BJ (cell line): ENCODE data around the gene SESN3. TPM values are rescaled to one million over a fixed set of nuclear protein-coding genes. Genes with fewer than 3 reads are reported as not detected.
A peak's percentile ranks its signal among the peaks of the same experiment; 100 is the strongest.
"Not testable (repeated sequence)": the region's sequence is repeated elsewhere in the genome, so short reads cannot be mapped to it uniquely, and the experiment has no call there.

Experiments used
- CTCF ChIA-PET: fragments of 350-600 bp; formaldehyde crosslinking; extraction: SDS; loops from one replicate; lab custom pipeline; 2021; ENCODE audit warnings: antibody characterized with exemption, inconsistent platforms; lab: Yijun Ruan, JAX
- POLR2A ChIA-PET: fragments of 300-600 bp; sonication (Branson Sonifier 250); formaldehyde crosslinking; extraction: SDS; loops from one replicate; lab custom pipeline; 2021; ENCODE audit warnings: antibody characterized with exemption; lab: Charles Lee
- DNase-seq: peaks from one replicate; pipeline ENCODE4 v3.0.0-alpha.2; 2011; ENCODE audit warnings: low read depth
- H3K27me3 ChIP-seq: 2 replicates; pipeline ENCODE4 v1.6.0; 2011; ENCODE audit warnings: low read length; ENCODE audit not compliant: control insufficient read depth, insufficient read depth
- H3K36me3 ChIP-seq: 2 replicates; pipeline ENCODE4 v1.5.1; 2011; ENCODE audit warnings: low read length; ENCODE audit not compliant: control insufficient read depth, insufficient read depth
- H3K4me3 ChIP-seq: 2 replicates; pipeline ENCODE4 v1.5.1; 2011; ENCODE audit warnings: low read depth, mild to moderate bottlenecking, control low read depth, low read length
- polyA plus RNA-seq: library from polyadenylated mRNA; depleted of rRNA; stranded (reverse); fragments of >200 nt; gene quantifications from 2 replicates; pipeline ENCODE4 v1.2.3, GENCODE V29; 2011
- TF ChIP-seq, protein P1 (sequence below): IDR thresholded peaks from 2 replicates; pipeline ENCODE4 v1.5.1; 2011; ENCODE audit warnings: low read depth, mild to moderate bottlenecking, control low read depth, inconsistent platforms, low read length, moderate library complexity; ENCODE audit not compliant: insufficient read depth

The SESN3 gene
- polyA plus RNA-seq, 1 experiment, result 0.31 TPM

DNA sequence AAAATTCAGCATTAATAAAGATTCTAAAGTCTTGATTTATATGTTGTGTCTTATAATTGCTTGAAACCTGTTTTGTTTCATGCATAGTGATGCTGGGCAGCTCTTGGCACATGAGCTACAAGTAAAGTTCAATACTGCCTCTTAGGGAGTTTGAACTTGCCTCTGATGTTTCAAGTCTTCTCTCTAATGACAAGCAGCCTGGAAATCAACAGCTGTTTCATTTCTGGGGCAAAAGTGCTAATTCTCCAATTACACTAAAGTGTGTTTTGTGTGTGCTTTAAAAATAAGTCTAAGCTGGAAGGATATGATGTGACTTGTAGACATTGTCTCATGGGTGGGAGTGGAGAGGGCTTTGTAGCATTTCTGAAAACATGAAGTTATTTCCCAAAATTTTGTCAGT is 23.7 kb upstream of the SESN3 start:
- H3K36me3 ChIP-seq, result no peaks in the 10 kb centered on the region
- H3K27me3 ChIP-seq, result 0 out of 2 replicates have a peak, but pooled peaks cover 3% of the 10 kb centered on the region
- POLR2A ChIA-PET, result no interaction called here
- no peak for DNase-seq
- no peak overlapping the region for H3K4me3 ChIP-seq
- CTCF ChIA-PET, result interaction anchor here (1.2 kb wide), 1 partner anchor 100 kb away, joined by 3 read pairs; no protein-coding TSS in a partner anchor
- TF ChIP-seq, protein P1, sequence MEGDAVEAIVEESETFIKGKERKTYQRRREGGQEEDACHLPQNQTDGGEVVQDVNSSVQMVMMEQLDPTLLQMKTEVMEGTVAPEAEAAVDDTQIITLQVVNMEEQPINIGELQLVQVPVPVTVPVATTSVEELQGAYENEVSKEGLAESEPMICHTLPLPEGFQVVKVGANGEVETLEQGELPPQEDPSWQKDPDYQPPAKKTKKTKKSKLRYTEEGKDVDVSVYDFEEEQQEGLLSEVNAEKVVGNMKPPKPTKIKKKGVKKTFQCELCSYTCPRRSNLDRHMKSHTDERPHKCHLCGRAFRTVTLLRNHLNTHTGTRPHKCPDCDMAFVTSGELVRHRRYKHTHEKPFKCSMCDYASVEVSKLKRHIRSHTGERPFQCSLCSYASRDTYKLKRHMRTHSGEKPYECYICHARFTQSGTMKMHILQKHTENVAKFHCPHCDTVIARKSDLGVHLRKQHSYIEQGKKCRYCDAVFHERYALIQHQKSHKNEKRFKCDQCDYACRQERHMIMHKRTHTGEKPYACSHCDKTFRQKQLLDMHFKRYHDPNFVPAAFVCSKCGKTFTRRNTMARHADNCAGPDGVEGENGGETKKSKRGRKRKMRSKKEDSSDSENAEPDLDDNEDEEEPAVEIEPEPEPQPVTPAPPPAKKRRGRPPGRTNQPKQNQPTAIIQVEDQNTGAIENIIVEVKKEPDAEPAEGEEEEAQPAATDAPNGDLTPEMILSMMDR, result no peak

DNA sequence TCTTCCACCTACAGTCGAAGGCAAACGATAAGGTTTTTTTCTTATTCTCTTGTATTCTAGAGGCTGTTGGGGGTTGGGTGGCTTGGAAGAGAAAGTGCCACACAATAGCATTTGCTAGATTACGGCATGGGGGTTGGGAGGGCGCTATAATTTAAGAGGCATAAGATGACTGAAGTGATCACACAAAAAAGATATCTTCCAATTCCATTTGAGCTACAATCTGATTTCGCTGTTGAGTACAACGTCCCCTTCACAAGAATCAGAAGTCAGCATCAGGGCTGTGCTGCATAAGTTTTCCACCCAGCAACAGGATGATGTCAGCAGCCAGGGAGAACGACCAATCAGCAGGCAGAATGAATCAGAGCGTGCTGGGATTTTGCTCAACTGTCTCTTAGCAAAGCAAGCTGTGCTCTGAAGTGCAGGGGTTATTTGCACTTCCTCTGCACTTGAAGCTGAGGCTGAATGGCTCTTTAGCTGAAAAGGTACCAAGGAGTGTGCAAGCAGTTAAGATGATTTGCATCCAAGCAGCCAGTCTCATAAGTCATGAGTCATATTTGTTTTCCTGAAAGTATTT is 23.2 kb upstream of the SESN3 start:
- TF ChIP-seq, protein P1, result no peak
- Histone ChIP-seq H3K27me3 (0 out of 2 replicates have a peak, but pooled peaks cover 3% of the 10 kb centered on the region), H3K36me3 (no peaks in the 10 kb centered on the region), H3K4me3 (peak overlapping the region; percentile 23; the same call in 1 of the 2 replicates)
- DNase-seq, result peak; percentile 30
- ChIA-PET POLR2A (no interaction called here), CTCF (interaction anchor here (1.2 kb wide), 1 partner anchor 99 kb away, joined by 3 read pairs; no protein-coding TSS in a partner anchor)

DNA sequence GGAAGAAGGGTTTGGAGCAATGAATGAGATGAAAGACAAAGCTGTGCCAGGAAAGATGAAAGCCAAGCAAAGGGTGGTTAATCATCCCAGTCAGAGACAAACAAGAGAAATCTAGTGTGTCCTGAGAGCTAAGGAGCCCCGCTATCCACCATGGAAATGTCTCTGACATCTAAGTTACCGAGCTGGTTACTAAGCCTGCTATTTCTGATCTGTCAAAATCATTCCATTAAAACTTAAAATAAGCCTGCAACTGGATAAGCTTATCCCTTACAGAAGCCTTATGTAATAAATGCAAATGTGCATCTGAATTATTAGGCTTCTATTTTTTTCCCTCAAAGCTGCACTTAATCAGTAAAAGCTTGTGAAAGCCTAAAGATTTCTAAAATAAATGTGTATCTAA is 22.1 kb upstream of the SESN3 start:
- POLR2A ChIA-PET, result no interaction called here
- H3K36me3 ChIP-seq, result no peaks in the 10 kb centered on the region
- no peak overlapping the region for H3K4me3 ChIP-seq
- TF ChIP-seq, protein P1, result no peak
- CTCF ChIA-PET, result interaction anchor here (0.6 kb wide), 1 partner anchor 455 kb away, joined by 3 read pairs; no protein-coding TSS in a partner anchor
- no peak for DNase-seq
- H3K27me3 ChIP-seq, result 0 out of 2 replicates have a peak, but pooled peaks cover 5% of the 10 kb centered on the region

DNA sequence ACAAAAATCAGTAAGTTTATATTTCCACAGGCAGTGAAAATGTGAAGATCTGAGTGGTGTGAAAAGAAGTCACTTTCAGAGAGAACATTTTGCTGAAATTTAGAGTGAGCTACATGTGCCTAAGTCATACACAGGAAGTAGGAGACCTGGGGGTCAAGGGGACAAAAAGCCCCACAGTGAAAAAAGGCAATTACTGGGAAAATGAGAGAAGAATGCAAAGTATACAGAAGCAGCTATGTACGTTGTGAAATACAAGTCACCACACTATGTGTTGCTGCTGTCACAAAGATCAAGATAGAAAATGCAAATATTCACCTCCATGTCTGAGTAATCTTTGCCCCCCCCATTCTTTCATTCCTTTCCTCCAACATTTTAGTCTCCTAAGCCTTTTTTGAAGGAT is 21.6 kb upstream of the SESN3 start:
- ChIA-PET CTCF (no interaction called here), POLR2A (no interaction called here)

DNA sequence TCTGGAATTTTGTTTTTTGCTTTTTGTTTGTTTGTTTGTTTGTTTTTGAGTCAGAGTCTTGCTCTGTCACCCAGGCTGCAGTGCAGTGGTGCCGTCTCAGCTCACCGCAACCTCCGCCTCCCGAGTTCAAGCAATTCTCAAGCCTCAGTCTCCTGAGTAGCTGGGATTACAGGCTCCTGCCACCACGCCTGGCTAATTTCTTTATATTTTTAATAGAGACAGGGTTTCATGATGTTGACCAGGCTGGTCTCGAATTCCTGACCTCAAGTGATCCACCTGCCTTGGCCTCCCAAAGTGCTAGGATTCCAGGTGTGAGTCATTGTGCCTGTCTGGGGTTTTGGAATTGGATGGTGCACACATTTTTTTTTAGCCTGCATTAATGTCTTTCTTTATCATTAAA is 20.9 kb upstream of the SESN3 start:
- H3K27me3 ChIP-seq, H3K4me3 ChIP-seq, CTCF ChIA-PET, POLR2A ChIA-PET, H3K36me3 ChIP-seq, DNase-seq: not testable (repeated sequence)

More for the DNA sequence above, 21.6 kb upstream of the SESN3 start:
- Histone ChIP-seq H3K27me3 (0 out of 2 replicates have a peak, but pooled peaks cover 5% of the 10 kb centered on the region), H3K36me3 (no peaks in the 10 kb centered on the region), H3K4me3 (no peak overlapping the region)
- DNase-seq, result no peak
- TF ChIP-seq, protein P1, result no peak
